ENCODE measurements around the gene MRAP2. TPM values are rescaled to one million over a fixed set of nuclear protein-coding genes. Genes with fewer than 3 reads are reported as not detected.
A peak's percentile ranks its signal among the peaks of the same experiment; 100 is the strongest.
"Not testable (repeated sequence)": the region's sequence is repeated elsewhere in the genome, so short reads cannot be mapped to it uniquely, and the experiment has no call there.

The MRAP2 gene
- total RNA-seq, 2 donors from 2014 or later: 8.5 to 9.2 TPM

- ATAC-seq (no peak), DNase-seq (no peak)
- intact Hi-C loops (cut with DNase I, micrococcal nuclease): no loop called here
These were observed 32.2 kb downstream of the MRAP2 start for GRCh38 chr6:84065693-84066290.

DNA sequence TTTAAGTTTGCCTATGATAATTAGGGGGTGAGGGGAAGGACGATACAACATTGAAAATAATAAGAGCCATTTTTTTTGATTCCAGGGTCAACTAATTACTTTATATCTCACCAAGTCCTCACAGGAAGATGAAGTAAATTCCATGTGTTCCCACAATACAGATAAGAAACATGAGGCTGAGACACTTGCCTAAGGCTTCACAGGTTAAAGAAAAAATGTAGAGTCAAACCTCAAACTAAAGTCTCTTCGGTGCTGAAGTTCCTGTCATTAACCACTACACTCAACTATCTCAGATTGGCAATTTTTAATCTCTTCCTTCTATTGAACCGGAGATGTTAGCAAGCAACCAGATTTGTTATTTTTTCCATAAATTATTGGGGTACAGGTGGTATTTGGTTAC, 33.0 kb downstream of the MRAP2 start:
- ATAC-seq: no peak
- intact Hi-C loops (cut with DNase I, micrococcal nuclease): no loop called here

GRCh38 chr6:84068873-84069272, 35.3 kb downstream of the MRAP2 start:
- intact Hi-C loops (cut with DNase I, micrococcal nuclease): not testable (repeated sequence)

More for the DNA sequence above, 33.0 kb downstream of the MRAP2 start:
- DNase-seq: no peak

DNA sequence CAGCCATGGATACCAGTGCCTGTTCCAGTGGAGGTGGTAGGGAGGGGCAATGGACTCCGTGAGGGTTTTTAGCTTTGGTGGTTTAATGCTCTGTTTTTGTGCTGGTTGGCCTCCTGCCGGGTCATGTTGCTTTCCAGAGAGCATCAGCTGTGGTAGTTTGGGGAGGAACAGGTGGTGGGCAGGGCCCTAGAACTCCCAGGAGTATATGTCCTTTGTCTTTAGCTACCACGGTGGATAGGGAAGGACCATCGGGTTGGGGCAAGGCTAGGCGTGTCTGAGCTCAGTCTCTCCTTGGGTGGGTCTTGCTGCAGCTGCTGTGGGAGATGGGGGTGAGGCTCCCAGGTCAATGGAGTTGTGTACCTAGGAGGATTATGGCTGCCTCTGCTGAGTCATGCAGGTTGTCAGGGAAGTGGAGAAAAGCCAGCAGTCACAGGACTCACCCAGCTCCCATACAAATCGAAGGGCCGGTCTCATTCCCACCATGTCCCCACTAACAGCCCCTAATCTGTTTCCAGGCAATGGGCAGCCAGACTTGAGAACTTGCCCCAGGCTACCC, 38.9 kb downstream of the MRAP2 start:
- intact Hi-C loops (cut with DNase I, micrococcal nuclease): no loop called here
- no peak for ATAC-seq
- DNase-seq: no peak

More at GRCh38 chr6:84068873-84069272, 35.3 kb downstream of the MRAP2 start:
- not testable (repeated sequence) for DNase-seq, ATAC-seq

GRCh38 chr6:84074988-84075781, 41.6 kb downstream of the MRAP2 start:
- ATAC-seq (peak; percentile 47), DNase-seq (no peak)
- intact Hi-C loops (cut with DNase I, micrococcal nuclease): no loop called here

- no peak for DNase-seq
- ATAC-seq: no peak
- intact Hi-C loops (cut with DNase I, micrococcal nuclease): no loop called here
These were observed 44.1 kb downstream of the MRAP2 start for GRCh38 chr6:84077645-84078044.

- intact Hi-C loops (cut with DNase I, micrococcal nuclease): no loop called here
- no peak for DNase-seq
- no peak for ATAC-seq
These were observed 44.8 kb downstream of the MRAP2 start for GRCh38 chr6:84078335-84078734.

DNA sequence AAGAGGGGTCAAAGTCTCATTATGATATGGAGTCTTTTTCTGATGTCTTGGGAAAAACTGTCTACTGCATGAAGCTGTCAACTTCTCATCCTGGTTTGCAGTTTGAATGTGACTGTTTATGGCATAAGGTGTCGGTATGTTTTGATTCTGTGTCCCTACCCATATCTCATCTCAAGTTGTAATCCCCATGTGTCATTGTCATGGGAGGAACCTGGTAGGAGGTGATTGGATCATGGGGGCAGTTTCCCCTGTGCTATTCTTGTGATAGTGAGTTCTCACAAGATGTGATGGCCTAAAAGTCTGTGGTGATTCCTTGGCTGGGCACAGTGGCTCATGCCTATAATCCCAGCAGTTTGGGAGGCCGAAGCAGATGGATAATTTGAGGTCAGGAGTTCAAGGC, 47.6 kb downstream of the MRAP2 start:
- intact Hi-C loops (cut with DNase I, micrococcal nuclease): no loop called here
- ATAC-seq (no peak), DNase-seq (no peak)

GRCh38 chr6:84082689-84083265, 49.2 kb downstream of the MRAP2 start:
- intact Hi-C loops (cut with DNase I, micrococcal nuclease): no loop called here

DNA sequence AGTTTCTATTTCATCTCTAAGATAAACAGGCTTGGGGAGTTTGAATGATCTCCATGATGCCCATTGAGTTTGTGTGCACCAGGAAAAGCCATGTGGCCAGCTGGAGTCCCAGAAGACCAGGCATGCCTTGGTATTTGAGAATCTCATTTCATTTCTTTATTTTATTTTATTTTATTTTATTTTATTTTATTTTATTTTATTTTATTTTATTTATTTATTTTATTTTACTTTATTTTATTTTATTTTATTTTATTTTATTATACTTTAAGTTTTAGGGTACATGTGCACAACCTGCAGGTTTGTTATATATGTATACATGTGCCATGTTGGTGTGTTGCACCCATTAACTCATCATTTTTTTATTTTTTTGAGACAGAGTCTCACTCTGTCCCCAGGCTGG, 51.1 kb downstream of the MRAP2 start:
- DNase-seq; ATAC-seq; intact Hi-C loops (cut with DNase I, micrococcal nuclease): not testable (repeated sequence)

More at GRCh38 chr6:84082689-84083265, 49.2 kb downstream of the MRAP2 start:
- ATAC-seq (no peak), DNase-seq (no peak)

DNA sequence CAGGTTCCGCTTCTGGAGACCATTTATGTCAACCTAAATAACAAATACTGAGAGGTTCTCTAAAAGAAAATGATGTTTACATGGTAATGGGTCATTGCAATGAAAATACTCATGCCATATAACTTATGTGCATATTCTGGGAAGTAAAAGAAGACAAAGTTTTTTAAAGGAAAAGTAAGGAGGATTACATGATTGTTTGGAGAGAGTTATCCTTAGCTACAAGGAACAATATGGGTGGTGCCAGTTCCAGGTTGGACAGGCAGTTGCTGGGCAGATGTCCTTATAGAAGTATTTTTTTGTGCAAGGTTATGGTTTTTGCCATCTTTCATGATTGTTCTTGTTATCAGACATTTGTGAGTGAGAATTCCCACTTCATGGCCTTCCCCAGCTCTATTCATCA, 52.5 kb downstream of the MRAP2 start:
- ATAC-seq (no peak), DNase-seq (no peak)
- intact Hi-C loops (cut with DNase I, micrococcal nuclease): no loop called here

GRCh38 chr6:84086545-84087429, 53.2 kb downstream of the MRAP2 start:
- ATAC-seq (no peak), DNase-seq (no peak)
- intact Hi-C loops (cut with DNase I, micrococcal nuclease): no loop called here

GRCh38 chr6:84089081-84089480, 55.5 kb downstream of the MRAP2 start:
- no peak for ATAC-seq
- DNase-seq: no peak
- intact Hi-C loops (cut with DNase I, micrococcal nuclease): no loop called here

DNA sequence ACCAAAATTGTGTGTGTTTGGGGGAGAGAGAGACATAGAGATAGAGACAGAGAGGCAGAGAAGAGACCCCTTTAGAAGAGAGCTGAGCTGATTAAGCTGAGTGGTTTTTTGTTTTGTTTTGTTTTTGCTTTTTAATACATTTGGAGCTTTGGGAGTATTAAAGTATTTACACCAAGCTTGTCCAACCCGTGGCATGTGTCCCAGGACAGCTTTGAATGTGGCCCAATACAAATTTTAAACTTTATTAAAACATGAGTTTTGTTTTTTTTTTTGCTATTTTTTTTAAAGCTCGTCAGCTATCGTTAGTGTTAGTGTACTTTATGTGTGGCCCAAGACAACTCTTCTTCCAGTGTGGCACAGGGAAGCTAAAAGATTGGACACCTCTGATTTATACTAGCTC, 56.0 kb downstream of the MRAP2 start:
- DNase-seq: no peak
- no peak for ATAC-seq
- intact Hi-C loops (cut with DNase I, micrococcal nuclease): no loop called here

- intact Hi-C loops (cut with DNase I, micrococcal nuclease): no loop called here
- ATAC-seq (peak; percentile 99), DNase-seq (no peak)
These were observed 60.2 kb downstream of the MRAP2 start for GRCh38 chr6:84093441-84094435.

- intact Hi-C loops (cut with DNase I, micrococcal nuclease): no loop called here
- DNase-seq (no peak), ATAC-seq (no peak)
These were observed 61.6 kb downstream of the MRAP2 start for GRCh38 chr6:84095156-84095555.

DNA sequence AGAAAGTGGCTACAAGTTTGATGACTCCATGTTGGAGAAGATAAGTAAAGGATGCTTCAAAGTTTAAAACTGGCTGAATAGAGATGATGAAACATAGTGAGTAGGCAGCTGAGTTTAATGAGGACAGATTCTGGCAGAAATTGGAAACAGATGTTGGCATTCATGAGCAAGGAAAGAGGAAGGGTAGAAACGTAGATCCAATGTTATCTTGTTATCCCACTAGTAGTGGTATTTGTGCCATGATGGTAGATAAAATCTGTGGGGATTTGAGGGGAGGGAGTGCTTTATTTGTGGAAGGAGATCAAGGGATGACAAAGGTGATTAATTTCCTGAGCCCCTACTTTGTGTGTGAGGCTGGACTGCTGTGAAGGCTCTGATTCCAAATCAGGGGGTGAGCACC, 69.5 kb downstream of the MRAP2 start:
- ATAC-seq: no peak
- intact Hi-C loops (cut with DNase I, micrococcal nuclease): no loop called here

More for the DNA sequence above, 69.5 kb downstream of the MRAP2 start:
- DNase-seq: no peak
